HG03469 (cell line): ENCODE results near the gene TIMM44.

Source experiments
- ATAC-seq: cut with Tn5 transposase; IDR thresholded peaks from one replicate; pipeline ENCODE4 v1.9.1; 2021; ENCODE audit warnings: mild to moderate bottlenecking, moderate library complexity, moderate number of reproducible peaks; ENCODE audit not compliant: unreplicated experiment

The TIMM44 gene

GRCh38 chr19:7915250-7916102, 28.0 kb downstream of the TIMM44 start:
- ATAC-seq: no peak

- no peak for ATAC-seq
These were observed 28.8 kb downstream of the TIMM44 start, which contains the start of gene TGFBR3L for GRCh38 chr19:7914598-7915045. TSS of gene TGFBR3L (plus strand) at chr19:7914830.

DNA sequence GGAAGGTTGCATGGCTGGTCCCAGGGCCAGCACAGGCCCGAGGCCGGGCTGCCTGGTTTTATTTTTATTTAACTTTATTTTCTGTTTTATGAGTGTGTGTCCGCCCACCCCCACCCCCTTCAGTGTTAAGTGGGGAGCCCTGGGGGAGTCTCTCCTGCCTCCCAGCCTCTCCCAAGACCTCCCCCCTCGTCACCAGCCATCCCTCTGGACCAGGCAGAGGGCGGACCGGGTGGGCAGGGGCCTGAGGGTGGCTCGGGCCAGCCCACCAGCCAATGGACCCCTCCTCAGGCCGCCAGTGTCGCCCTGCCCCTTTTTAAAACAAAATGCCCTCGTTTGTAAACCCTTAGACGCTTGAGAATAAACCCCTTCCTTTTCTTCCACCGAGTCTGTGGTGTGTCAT, 29.4 kb downstream of the TIMM44 start:
- ATAC-seq: no peak

GRCh38 chr19:7913652-7914051, 29.8 kb downstream of the TIMM44 start:
- ATAC-seq: no peak

DNA sequence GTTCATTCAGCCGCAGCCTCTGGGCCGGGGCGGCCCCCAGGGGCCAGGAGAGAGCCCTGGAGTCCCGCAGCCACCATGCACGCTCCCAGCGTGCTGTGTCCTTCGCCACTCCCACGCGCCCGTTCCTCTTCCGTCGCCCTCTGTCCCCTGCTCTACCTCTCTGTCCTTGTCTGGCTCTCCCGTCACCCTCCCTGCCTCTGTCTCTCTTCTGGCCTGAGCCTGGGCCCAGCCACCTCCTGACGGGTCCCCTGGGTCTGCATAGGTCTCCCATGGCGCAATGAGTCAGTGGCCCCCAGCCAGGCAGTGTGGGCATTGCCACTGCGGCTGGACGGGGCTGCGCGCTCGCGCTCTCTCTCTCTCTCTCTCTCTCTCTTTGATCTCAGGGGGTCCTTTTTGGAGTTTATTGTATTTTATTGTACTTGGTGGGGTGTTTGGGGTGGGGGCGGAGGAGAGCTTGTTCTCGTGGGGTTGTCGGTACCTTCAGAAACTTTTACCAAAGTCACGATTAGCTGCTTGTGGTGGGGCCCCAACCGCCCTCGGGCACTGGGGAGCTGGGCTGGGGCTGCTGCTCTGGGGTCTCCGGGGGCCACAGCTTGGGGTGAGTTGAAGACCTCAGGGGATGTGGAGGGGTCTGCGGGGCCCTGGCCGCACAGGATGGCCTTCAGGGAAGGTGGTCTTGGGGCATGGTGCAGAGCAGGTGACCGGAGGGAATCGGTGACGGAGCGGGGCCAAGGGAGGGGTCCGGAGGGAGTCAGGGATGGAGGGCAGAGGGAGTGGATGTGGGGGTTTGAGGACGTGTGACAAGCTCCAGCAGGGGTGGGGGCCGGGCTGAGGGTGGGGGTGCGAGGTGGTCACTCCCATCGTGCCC, 30.5 kb downstream of the TIMM44 start:
- no peak for ATAC-seq

DNA sequence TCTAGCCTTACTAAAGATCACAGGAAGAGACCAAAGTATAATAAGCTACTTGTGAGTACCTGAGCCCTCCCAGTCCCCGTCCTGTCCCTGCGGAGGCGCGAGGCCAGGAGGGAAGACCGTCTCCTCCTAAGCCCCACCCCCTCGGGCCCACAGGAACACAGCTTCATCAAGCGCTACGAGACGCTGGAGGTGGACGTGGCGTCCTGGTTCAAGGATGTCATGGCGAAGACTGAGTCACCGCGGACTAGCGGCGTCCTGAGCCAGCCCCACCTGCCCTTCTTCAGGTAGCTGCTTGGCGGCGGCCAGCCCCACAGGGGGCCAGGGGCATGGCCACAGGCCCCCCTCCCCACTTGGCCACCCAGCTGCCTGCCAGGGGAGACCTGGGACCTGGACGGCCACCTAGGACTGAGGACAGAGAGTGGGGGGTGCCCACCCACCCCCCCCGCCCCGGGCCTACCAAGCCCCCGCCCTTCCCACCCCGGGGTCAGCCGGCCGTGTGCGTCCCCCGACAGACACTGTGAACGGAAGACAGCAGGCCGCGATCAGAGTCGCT, 31.2 kb downstream of the TIMM44 start:
- ATAC-seq: no peak

- ATAC-seq: no peak
These were observed 31.8 kb downstream of the TIMM44 start for GRCh38 chr19:7911508-7912143.

DNA sequence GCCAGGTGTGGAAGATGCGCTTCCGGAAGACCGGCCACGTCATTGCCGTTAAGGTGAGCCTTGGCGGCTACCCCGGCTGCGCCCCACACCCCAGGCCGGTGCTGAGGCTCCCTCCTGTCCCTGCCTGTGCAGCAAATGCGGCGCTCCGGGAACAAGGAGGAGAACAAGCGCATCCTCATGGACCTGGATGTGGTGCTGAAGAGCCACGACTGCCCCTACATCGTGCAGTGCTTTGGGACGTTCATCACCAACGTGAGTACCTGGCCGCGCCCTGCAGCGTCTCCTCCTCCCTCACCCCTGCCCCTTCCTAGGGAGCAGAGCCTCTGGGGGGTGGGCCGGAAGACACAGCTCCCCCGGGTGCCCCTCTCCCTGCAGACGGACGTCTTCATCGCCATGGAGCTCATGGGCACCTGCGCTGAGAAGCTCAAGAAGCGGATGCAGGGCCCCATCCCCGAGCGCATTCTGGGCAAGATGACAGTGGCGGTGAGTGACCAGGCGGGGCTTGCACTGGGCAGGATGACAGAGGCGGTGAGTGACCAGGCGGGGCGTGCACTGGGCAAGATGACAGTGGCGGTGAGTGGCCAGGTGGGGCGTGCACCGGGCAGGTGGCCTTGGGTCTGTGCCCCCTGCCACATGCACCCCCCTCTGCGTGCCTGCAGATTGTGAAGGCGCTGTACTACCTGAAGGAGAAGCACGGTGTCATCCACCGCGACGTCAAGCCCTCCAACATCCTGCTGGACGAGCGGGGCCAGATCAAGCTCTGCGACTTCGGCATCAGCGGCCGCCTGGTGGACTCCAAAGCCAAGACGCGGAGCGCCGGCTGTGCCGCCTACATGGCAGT, 32.9 kb downstream of the TIMM44 start:
- no peak for ATAC-seq

DNA sequence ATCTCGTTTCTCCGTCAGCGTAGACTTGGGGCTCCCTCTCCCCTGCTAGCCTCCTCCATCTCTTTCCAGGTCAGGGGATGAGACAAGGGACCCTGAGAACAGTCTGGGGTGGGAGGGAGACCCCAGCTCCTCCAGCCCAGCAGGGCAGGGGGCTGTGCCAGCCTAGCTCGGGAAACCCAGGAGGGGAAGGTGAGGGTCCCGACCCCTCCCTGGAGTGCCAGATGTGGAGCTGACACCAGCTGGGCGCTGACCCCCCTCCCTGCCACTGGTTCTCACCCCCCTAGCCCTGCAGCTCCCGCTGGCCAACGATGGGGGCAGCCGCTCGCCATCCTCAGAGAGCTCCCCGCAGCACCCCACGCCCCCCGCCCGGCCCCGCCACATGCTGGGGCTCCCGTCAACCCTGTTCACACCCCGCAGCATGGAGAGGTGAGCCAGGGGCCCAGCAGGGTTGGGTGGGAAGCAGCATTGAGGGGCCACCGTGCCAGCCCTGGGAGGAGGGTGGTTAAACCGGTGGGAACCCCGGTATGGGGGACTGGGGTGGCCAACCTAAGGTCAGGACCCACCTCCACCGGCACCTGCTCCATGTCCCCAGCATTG, 33.9 kb downstream of the TIMM44 start:
- no peak for ATAC-seq

DNA sequence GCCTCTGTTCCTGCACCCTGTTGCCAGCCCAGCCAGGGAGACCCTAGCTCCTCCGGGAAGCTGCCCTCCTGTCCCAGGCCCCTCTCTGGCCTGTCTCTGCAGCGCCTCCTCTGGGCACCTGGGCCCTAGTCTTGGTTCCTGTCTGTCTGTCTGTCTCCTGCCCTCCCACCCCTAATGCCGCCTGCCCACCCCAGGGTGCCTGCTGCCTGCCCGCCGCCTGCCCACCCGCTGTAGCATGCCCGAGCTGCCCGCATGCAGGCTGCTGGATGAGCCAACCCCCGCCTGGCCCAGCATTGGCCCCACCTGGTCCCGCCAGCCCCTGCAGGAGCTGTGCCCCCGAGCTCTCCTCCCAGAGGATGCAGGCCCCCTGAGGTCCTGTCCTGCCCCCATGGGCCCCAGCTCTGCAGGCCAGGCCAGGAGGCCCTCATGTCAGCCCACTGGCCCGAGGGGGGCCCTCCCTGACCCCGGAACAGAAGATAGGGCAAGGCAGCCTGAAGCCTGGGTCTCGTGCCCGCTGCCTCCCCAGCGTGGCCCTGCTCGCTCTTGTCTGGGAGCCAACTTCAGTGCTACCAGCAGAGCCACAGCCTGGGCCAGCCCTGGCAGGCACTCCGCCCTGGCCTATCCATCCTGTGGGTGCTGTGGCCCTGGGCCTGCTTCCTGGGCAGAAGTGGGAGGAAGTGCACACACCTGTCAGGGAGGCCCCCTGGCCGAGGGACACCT, 34.6 kb downstream of the TIMM44 start:
- ATAC-seq: no peak

GRCh38 chr19:7908078-7908699, 35.3 kb downstream of the TIMM44 start:
- ATAC-seq: no peak

GRCh38 chr19:7907544-7907943, 35.9 kb downstream of the TIMM44 start:
- no peak for ATAC-seq

DNA sequence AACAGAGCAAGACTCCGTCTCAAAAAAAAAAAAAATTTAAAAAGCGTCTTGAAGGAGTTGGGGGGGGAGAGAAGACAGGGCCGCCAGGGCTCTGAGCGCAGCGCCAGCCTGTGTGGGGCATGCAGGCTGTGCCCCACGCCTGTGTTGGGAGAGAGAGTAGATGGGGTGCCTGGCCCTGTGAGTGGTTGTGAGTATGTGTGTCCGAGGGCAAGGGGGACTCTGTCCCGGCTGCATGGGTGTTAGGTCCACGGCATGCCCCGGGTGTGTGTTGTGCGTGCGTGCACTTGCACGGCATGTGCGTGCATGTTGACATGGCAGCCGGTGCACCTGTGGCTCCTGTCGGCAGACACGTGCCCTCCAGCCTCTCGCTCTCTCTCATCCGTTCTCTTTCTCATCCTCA, 36.3 kb downstream of the TIMM44 start:
- ATAC-seq: no peak

DNA sequence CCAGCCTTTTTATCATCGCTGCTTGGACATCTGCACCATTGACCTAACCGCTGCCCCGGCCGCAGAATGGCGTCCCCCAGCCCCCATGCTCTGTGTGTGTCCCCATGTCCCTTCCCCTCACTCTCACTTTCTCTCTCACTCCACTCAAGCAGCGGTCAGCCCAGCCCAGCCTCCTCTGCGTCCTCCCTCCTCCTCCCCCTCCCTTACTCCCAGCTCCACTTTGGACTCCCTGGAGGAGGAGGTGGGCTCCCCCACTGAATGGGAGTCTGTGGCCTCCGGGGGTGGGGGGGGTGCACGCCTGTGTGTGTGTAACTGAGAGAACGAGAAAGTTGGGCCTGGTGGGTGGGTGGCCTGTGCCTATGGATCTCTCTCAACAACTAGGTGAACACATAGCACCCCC, 37.6 kb downstream of the TIMM44 start:
- ATAC-seq: no peak

GRCh38 chr19:7905268-7905667, 38.2 kb downstream of the TIMM44 start:
- ATAC-seq: no peak

- ATAC-seq: peak; percentile 9
These were observed 39.1 kb downstream of the TIMM44 start for GRCh38 chr19:7904074-7905020.

DNA sequence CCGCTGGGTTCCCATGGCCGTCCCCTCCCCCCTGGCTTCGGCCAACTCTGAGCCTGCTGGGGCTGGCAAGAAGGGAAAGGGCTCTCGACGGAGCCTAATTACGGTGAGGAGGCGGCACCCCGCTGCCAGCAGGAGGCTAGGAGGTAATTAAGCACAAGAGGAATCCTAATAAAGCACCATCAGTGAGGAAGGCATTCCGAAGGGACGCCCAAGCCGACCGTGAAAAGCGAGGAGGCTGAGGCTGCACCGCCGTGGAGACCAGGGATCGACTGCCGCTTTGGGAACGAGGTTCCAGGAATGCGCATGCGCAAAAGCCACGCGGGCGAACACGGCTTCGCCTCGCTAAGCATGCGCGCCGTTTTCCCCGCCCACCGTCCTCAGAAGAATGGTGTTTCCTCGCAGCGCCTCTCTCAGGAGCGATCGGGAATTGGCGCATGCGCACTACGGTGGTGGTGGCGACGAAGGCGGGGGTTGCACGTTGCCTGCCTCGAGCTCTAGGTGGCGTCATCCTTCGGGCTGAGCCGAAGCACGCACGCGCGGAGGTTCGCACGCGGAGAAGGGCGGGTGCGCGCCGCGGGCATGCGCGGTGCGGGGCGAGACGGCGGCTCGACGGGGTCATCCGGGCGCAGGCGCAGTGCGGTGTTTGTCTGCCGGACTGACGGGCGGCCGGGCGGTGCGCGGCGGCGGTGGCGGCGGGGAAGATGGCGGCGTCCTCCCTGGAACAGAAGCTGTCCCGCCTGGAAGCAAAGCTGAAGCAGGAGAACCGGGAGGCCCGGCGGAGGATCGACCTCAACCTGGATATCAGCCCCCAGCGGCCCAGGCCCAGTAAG, 40.0 kb downstream of the TIMM44 start, which contains the start of gene MAP2K7:
MAP2K7 (plus strand) TSS at position 634 of the 830 bp plus-strand sequence; CDS start at position 702, 68 bp downstream.
- peak; percentile 76 for ATAC-seq
